Trophoblast cell (in vitro differentiated cells and primary cell): Measurements from ENCODE around the gene C5orf15.

Source experiments
- DNase-seq, 2 donors: peaks; one replicate each; pipeline ENCODE4 v3.0.0-alpha.2; 2016
- H2AFZ ChIP-seq: 2 replicates; pipeline ENCODE4 v1.6.1; 2013; ENCODE audit warnings: low read length, moderate library complexity, mild to moderate bottlenecking; ENCODE audit not compliant: insufficient read depth, poor library complexity
- H2AK5ac ChIP-seq: 2 replicates; pipeline ENCODE4 v1.6.1; 2013; ENCODE audit warnings: mild to moderate bottlenecking, low read length
- H2BK120ac ChIP-seq: 2 replicates; pipeline ENCODE4 v1.6.1; 2013; ENCODE audit warnings: low read length, mild to moderate bottlenecking, moderate library complexity; ENCODE audit not compliant: insufficient read depth, poor library complexity
- H2BK12ac ChIP-seq: 2 replicates; pipeline ENCODE4 v1.6.1; 2013; ENCODE audit warnings: mild to moderate bottlenecking, low read length, moderate library complexity
- H2BK5ac ChIP-seq: 2 replicates; pipeline ENCODE4 v1.6.1; 2013; ENCODE audit warnings: low read length, low read depth, moderate library complexity, mild to moderate bottlenecking; ENCODE audit not compliant: poor library complexity
- H3K14ac ChIP-seq: 2 replicates; pipeline ENCODE4 v1.6.1; 2013; ENCODE audit warnings: mild to moderate bottlenecking, low read length
- H3K18ac ChIP-seq: 2 replicates; pipeline ENCODE4 v1.6.1; 2013; ENCODE audit warnings: mild to moderate bottlenecking, low read length
- H3K23ac ChIP-seq: 2 replicates; pipeline ENCODE4 v1.6.1; 2013; ENCODE audit warnings: low read length
- H3K27ac ChIP-seq: 2 replicates; pipeline ENCODE4 v1.5.1; 2013; ENCODE audit warnings: low read depth, mild to moderate bottlenecking, inconsistent platforms, low read length, moderate library complexity
- H3K27me3 ChIP-seq: 2 replicates; pipeline ENCODE4 v1.6.1; 2013; ENCODE audit warnings: inconsistent platforms, mild to moderate bottlenecking, low read length, moderate library complexity; ENCODE audit not compliant: insufficient read depth
- H3K36me3 ChIP-seq, 2 experiments: 1 replicate in 1 of 2; 2 replicates in 1 of 2; pipeline ENCODE4 v1.6.1; 2013; ENCODE audit warnings: low read length in 2 of 2, mild to moderate bottlenecking in 2 of 2, moderate library complexity in 1 of 2; ENCODE audit not compliant: insufficient read depth in 2 of 2, control insufficient read depth in 1 of 2
- H3K4ac ChIP-seq: 2 replicates; pipeline ENCODE4 v1.6.1; 2013; ENCODE audit warnings: low read depth, mild to moderate bottlenecking, low read length, moderate library complexity
- H3K4me1 ChIP-seq, 2 experiments: 1 replicate in 1 of 2; 2 replicates in 1 of 2; pipeline ENCODE4 v1.6.1; 2013; ENCODE audit warnings: low read length in 2 of 2, mild to moderate bottlenecking in 2 of 2, moderate library complexity in 1 of 2; ENCODE audit not compliant: insufficient read depth in 2 of 2, control insufficient read depth in 1 of 2
- H3K4me2 ChIP-seq: 2 replicates; pipeline ENCODE4 v1.6.1; 2013; ENCODE audit warnings: inconsistent platforms, mild to moderate bottlenecking, low read length, moderate library complexity
- H3K4me3 ChIP-seq: 2 replicates; pipeline ENCODE4 v1.5.1; 2013; ENCODE audit warnings: mild to moderate bottlenecking, low read depth, low read length, inconsistent platforms
- H3K79me1 ChIP-seq: one replicate; pipeline ENCODE4 v1.6.1; 2013; ENCODE audit warnings: low read length
- H3K79me2 ChIP-seq: 2 replicates; pipeline ENCODE4 v1.6.1; 2013; ENCODE audit warnings: low read length, mild to moderate bottlenecking; ENCODE audit not compliant: control insufficient read depth, insufficient read depth, poor library complexity
- H3K9ac ChIP-seq: 2 replicates; pipeline ENCODE4 v1.6.1; 2013; ENCODE audit warnings: mild to moderate bottlenecking, low read length
- H3K9me3 ChIP-seq: 2 replicates; pipeline ENCODE4 v1.6.1; 2013; ENCODE audit warnings: low read depth, mild to moderate bottlenecking, control low read depth, inconsistent platforms, low read length; ENCODE audit not compliant: insufficient read depth
- H4K12ac ChIP-seq: 2 replicates; pipeline ENCODE4 v1.6.1; 2013; ENCODE audit warnings: low read depth, mild to moderate bottlenecking, low read length, moderate library complexity
- H4K8ac ChIP-seq: 2 replicates; pipeline ENCODE4 v1.6.1; 2013; ENCODE audit warnings: low read depth, mild to moderate bottlenecking, low read length, moderate library complexity
- H4K91ac ChIP-seq: one replicate; pipeline ENCODE4 v1.6.1; 2013; ENCODE audit warnings: low read depth, mild to moderate bottlenecking, low read length, moderate library complexity
- WGBS: extraction: QIAGEN DNeasy Blood & Tissue Kit; methylation state at CpG from one replicate; pipeline ENCODE4 v1.1.7; 2013; ENCODE audit warnings: missing lambda C conversion rate; ENCODE audit not compliant: insufficient read length, insufficient coverage; ENCODE audit errors: extremely low coverage; 5-methylcytosine and 5-hydroxymethylcytosine counted together

C5orf15 gene

GRCh38 chr5:133933169-133933509 is 35.3 kb downstream of the C5orf15 start:
- no peak overlapping the region for H3K4ac ChIP-seq
- H3K9ac ChIP-seq: no peak overlapping the region
- no peak overlapping the region for H2BK120ac ChIP-seq
- H2AK5ac ChIP-seq: no peak overlapping the region
- no peak overlapping the region for H2BK5ac ChIP-seq
- H3K9me3 ChIP-seq: peaks cover 3% of the 10 kb centered on the region
- H3K14ac ChIP-seq: no peak overlapping the region
- no peak overlapping the region for H3K27ac ChIP-seq
- no peak overlapping the region for H3K18ac ChIP-seq
- WGBS: no CpG with 5 or more reads among the region's 3 CpGs
- no peak overlapping the region for H4K8ac ChIP-seq
- peaks cover under 1 to 2% of the 10 kb centered on the region in 2 experiments for H3K4me1 ChIP-seq
- peaks cover 2% of the 10 kb centered on the region for H3K79me1 ChIP-seq
- no peaks in the 10 kb centered on the region for H3K79me2 ChIP-seq
- H3K4me2 ChIP-seq: no peak overlapping the region
- H3K36me3 ChIP-seq: no peaks in the 10 kb centered on the region
- H3K23ac ChIP-seq: no peak overlapping the region
- no peak overlapping the region for H4K91ac ChIP-seq
- no peak overlapping the region for H2AFZ ChIP-seq
- no peak for DNase-seq
- no peaks in the 10 kb centered on the region for H3K27me3 ChIP-seq
- no peak overlapping the region for H4K12ac ChIP-seq
- no peak overlapping the region for H3K4me3 ChIP-seq
- no peak overlapping the region for H2BK12ac ChIP-seq

GRCh38 chr5:133932441-133933168 is 35.8 kb downstream of the C5orf15 start:
- DNase-seq: no peak
- H3K4me1 ChIP-seq: peaks cover 0 to 2% of the 10 kb centered on the region in 2 experiments
- no peak overlapping the region for H3K4me3 ChIP-seq
- no peaks in the 10 kb centered on the region for H3K79me2 ChIP-seq
- WGBS: no CpG with 5 or more reads among the region's 13 CpGs
- no peak overlapping the region for H3K4me2 ChIP-seq
- no peak overlapping the region for H3K18ac ChIP-seq
- no peak overlapping the region for H4K8ac ChIP-seq
- no peak overlapping the region for H3K14ac ChIP-seq
- no peak overlapping the region for H3K23ac ChIP-seq
- H2BK12ac ChIP-seq: no peak overlapping the region
- H3K79me1 ChIP-seq: peaks cover 2% of the 10 kb centered on the region
- no peak overlapping the region for H3K4ac ChIP-seq
- H3K36me3 ChIP-seq: no peaks in the 10 kb centered on the region
- H3K27ac ChIP-seq: no peak overlapping the region
- H4K12ac ChIP-seq: no peak overlapping the region
- no peak overlapping the region for H3K9ac ChIP-seq
- H2AK5ac ChIP-seq: no peak overlapping the region
- H3K9me3 ChIP-seq: peaks cover 3% of the 10 kb centered on the region
- H4K91ac ChIP-seq: no peak overlapping the region
- no peak overlapping the region for H2BK120ac ChIP-seq
- H3K27me3 ChIP-seq: no peaks in the 10 kb centered on the region
- H2AFZ ChIP-seq: no peak overlapping the region
- no peak overlapping the region for H2BK5ac ChIP-seq

- no peak overlapping the region for H4K91ac ChIP-seq
- no peak overlapping the region for H4K12ac ChIP-seq
- H3K14ac ChIP-seq: no peak overlapping the region
- H2BK5ac ChIP-seq: no peak overlapping the region
- no peak overlapping the region for H4K8ac ChIP-seq
- no peaks in the 10 kb centered on the region for H3K27me3 ChIP-seq
- H2AK5ac ChIP-seq: no peak overlapping the region
- no peak overlapping the region for H3K4me2 ChIP-seq
- no CpG with 5 or more reads among the region's 5 CpGs for WGBS
- no peak overlapping the region for H2BK12ac ChIP-seq
- H3K79me1 ChIP-seq: peaks cover 4% of the 10 kb centered on the region
- no peak overlapping the region for H3K9ac ChIP-seq
- peaks cover 3 to 5% of the 10 kb centered on the region in 2 experiments for H3K4me1 ChIP-seq
- no peaks in the 10 kb centered on the region for H3K36me3 ChIP-seq
- peak in 1 of 2 donors; percentile 48 for DNase-seq
- H3K18ac ChIP-seq: no peak overlapping the region
- no peak overlapping the region for H2BK120ac ChIP-seq
- no peak overlapping the region for H3K4me3 ChIP-seq
- H3K79me2 ChIP-seq: no peaks in the 10 kb centered on the region
- no peak overlapping the region for H3K23ac ChIP-seq
- H3K27ac ChIP-seq: no peak overlapping the region
- H3K9me3 ChIP-seq: peaks cover 3% of the 10 kb centered on the region
- no peak overlapping the region for H2AFZ ChIP-seq
- no peak overlapping the region for H3K4ac ChIP-seq
These were observed 36.9 kb downstream of the C5orf15 start for GRCh38 chr5:133931546-133931945.

GRCh38 chr5:133930813-133931090 is 37.7 kb downstream of the C5orf15 start:
- H2BK5ac ChIP-seq: no peak overlapping the region
- H2BK120ac ChIP-seq: no peak overlapping the region
- H3K23ac ChIP-seq: no peak overlapping the region
- H2BK12ac ChIP-seq: no peak overlapping the region
- no peak overlapping the region for H3K14ac ChIP-seq
- H4K91ac ChIP-seq: no peak overlapping the region
- no peaks in the 10 kb centered on the region for H3K79me2 ChIP-seq
- no peak overlapping the region for H3K4me3 ChIP-seq
- WGBS: no CpG with 5 or more reads among the region's 3 CpGs
- H3K9ac ChIP-seq: no peak overlapping the region
- DNase-seq: peak in 1 of 2 donors; percentile 16
- no peaks in the 10 kb centered on the region for H3K9me3 ChIP-seq
- no peak overlapping the region for H2AK5ac ChIP-seq
- peaks cover 9 to 12% of the 10 kb centered on the region in 2 experiments for H3K4me1 ChIP-seq
- H3K79me1 ChIP-seq: peaks cover 10% of the 10 kb centered on the region
- H3K18ac ChIP-seq: no peak overlapping the region
- no peaks in the 10 kb centered on the region for H3K36me3 ChIP-seq
- H3K4ac ChIP-seq: no peak overlapping the region
- H3K27ac ChIP-seq: no peak overlapping the region
- H4K12ac ChIP-seq: no peak overlapping the region
- no peak overlapping the region for H4K8ac ChIP-seq
- no peaks in the 10 kb centered on the region for H3K27me3 ChIP-seq
- no peak overlapping the region for H3K4me2 ChIP-seq
- no peak overlapping the region for H2AFZ ChIP-seq
